Fibroblast of lung (primary cell): ENCODE results near the gene CACNB1. TPM values are rescaled to one million over a fixed set of nuclear protein-coding genes. Genes with fewer than 3 reads are reported as not detected.
"Not testable (repeated sequence)": the region's sequence is repeated elsewhere in the genome, so short reads cannot be mapped to it uniquely, and the experiment has no call there.

ENCODE experiments used
- DNase-seq, 2 donors: peaks; one replicate each; pipeline versions ENCODE4 v3.0.0 to v3.0.0-alpha.2; 2010; ENCODE audit warnings: low read depth in 2 of 2
- H2AFZ ChIP-seq: 2 replicates; pipeline ENCODE4 v1.5.1; 2012; ENCODE audit warnings: low read length, control low read depth, inconsistent platforms
- H3K27ac ChIP-seq: 2 replicates; pipeline ENCODE4 v1.5.1; 2011; ENCODE audit warnings: low read length, control low read depth; ENCODE audit not compliant: insufficient read depth
- H3K27me3 ChIP-seq: 2 replicates; pipeline ENCODE4 v1.5.1; 2011; ENCODE audit warnings: mild to moderate bottlenecking, low read length; ENCODE audit not compliant: control insufficient read depth, insufficient read depth
- H3K36me3 ChIP-seq: 2 replicates; pipeline ENCODE4 v1.5.1; 2011; ENCODE audit warnings: low read length; ENCODE audit not compliant: control insufficient read depth, insufficient read depth
- H3K4me1 ChIP-seq: 2 replicates; pipeline ENCODE4 v1.5.1; 2011; ENCODE audit warnings: low read length; ENCODE audit not compliant: control insufficient read depth, insufficient read depth; ENCODE audit errors: extremely low read depth
- H3K4me2 ChIP-seq: 2 replicates; pipeline ENCODE4 v1.5.1; 2011; ENCODE audit warnings: low read length, control low read depth; ENCODE audit not compliant: insufficient read depth; ENCODE audit errors: extremely low read depth
- H3K4me3 ChIP-seq, 4 experiments: fragments of 200-600 bp in 1 of 4; sonication (generic) in 1 of 4; replicated peaks in 1 of 4; 2 replicates each; pipeline ENCODE4 v1.5.1; 2011 to 2016; ENCODE audit warnings: low read length in 4 of 4, low read depth in 3 of 4, mild to moderate bottlenecking in 3 of 4, control low read depth in 2 of 4, inconsistent platforms in 1 of 4, mixed read lengths in 1 of 4; ENCODE audit not compliant: insufficient read depth in 1 of 4; ENCODE audit errors: control extremely low read depth in 1 of 4
- H3K79me2 ChIP-seq: 2 replicates; pipeline ENCODE4 v1.5.1; 2012; ENCODE audit warnings: mild to moderate bottlenecking, low read length, inconsistent platforms; ENCODE audit not compliant: control insufficient read depth, insufficient read depth
- H3K9ac ChIP-seq: 2 replicates; pipeline ENCODE4 v1.5.1; 2011; ENCODE audit warnings: mild to moderate bottlenecking, low read length, control low read depth; ENCODE audit not compliant: insufficient read depth
- H3K9me3 ChIP-seq: 2 replicates; pipeline ENCODE4 v1.5.1; 2012; ENCODE audit warnings: low read depth, low read length; ENCODE audit not compliant: control insufficient read depth, insufficient read depth
- H4K20me1 ChIP-seq: 2 replicates; pipeline ENCODE4 v1.5.1; 2011; ENCODE audit warnings: low read length; ENCODE audit not compliant: control insufficient read depth, insufficient read depth; ENCODE audit errors: extremely low read depth
- CTCF ChIP-seq, 2 donors: IDR thresholded peaks in 1 of 2; conservative IDR thresholded peaks in 1 of 2; 1 replicate in 1 of 2; 2 replicates in 1 of 2; pipeline ENCODE4 v1.5.1; 2011 to 2012; ENCODE audit warnings: low read length in 2 of 2, control low read depth in 1 of 2, inconsistent platforms in 1 of 2, low read depth in 1 of 2, mild to moderate bottlenecking in 1 of 2
- EZH2 ChIP-seq: IDR thresholded peaks from 2 replicates; pipeline ENCODE4 v1.5.1; 2012; ENCODE audit warnings: low read length, control low read depth, mild to moderate bottlenecking; ENCODE audit errors: missing control alignments
- polyA plus RNA-seq, 2 donors: library from polyadenylated mRNA; depleted of rRNA in 1 of 2; stranded (reverse) in 1 of 2; unstranded in 1 of 2; fragments of >200 nt; gene quantifications; 2 replicates each; pipeline ENCODE4 v1.2.1, GENCODE V29; 2011 to 2012; ENCODE audit warnings: missing spikeins in 1 of 2
- total RNA-seq: library from RNA; depleted of rRNA; stranded (reverse); fragments of >200 nt; gene quantifications from 2 replicates; pipeline ENCODE4 v1.2.1, GENCODE V29; 2014

The CACNB1 gene
- total and polyA plus RNA-seq, 2 donors (not counting 1 experiment from before 2014, with no cell fraction given): 5.7 to 5.9 TPM

DNA sequence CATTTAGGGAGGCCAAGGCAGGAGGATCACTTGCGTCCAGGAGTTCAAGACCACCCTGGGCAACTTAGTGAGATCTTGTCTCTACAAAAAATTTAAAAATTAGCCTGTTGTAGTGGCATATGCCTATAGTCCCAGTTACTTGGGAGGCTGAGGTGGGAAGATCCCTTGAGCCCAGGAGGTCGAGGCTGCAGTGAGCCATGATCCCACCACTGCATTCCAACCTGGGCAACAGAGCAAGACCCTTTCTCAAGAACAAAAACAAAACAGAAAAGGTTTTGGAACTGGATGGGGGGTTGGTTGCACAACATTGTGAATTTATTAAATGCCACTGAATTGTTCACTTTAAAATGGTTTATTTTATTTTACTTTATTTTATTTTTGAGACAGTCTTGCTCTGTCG is 67.3 kb downstream of the CACNB1 start:
- Histone ChIP-seq H2AFZ (no peak overlapping the region), H3K9me3 (no peaks in the 10 kb centered on the region), H3K79me2 (no peaks in the 10 kb centered on the region), H3K4me3 (no peak overlapping the region), H3K9ac (no peak overlapping the region), H3K4me1 (peaks cover 3% of the 10 kb centered on the region), H3K27ac (no peak overlapping the region), H3K36me3 (no peaks in the 10 kb centered on the region), H3K4me2 (no peak overlapping the region), H3K27me3 (no peaks in the 10 kb centered on the region), H4K20me1 (no peaks in the 10 kb centered on the region)
- TF ChIP-seq EZH2: no peak
- DNase-seq: no peak

- not testable (repeated sequence) for H3K4me3 ChIP-seq, H3K4me1 ChIP-seq, H3K79me2 ChIP-seq, H3K27me3 ChIP-seq, H2AFZ ChIP-seq, H3K9ac ChIP-seq, H3K4me2 ChIP-seq, H3K9me3 ChIP-seq, H3K27ac ChIP-seq, H4K20me1 ChIP-seq, H3K36me3 ChIP-seq, DNase-seq
These were observed 67.9 kb downstream of the CACNB1 start for GRCh38 chr17:39129544-39129943.

- peak in 1 of 2 donors; percentile 28 for DNase-seq
- Histone ChIP-seq H3K36me3 (no peaks in the 10 kb centered on the region), H3K27me3 (no peaks in the 10 kb centered on the region), H3K4me1 (no peaks in the 10 kb centered on the region), H3K4me2 (no peak overlapping the region), H3K4me3 (no peak overlapping the region), H2AFZ (no peak overlapping the region), H4K20me1 (no peaks in the 10 kb centered on the region), H3K27ac (no peak overlapping the region), H3K79me2 (no peaks in the 10 kb centered on the region), H3K9ac (no peak overlapping the region), H3K9me3 (no peaks in the 10 kb centered on the region)
- TF ChIP-seq EZH2 (no peak), CTCF (conservative IDR thresholded peaks at IDR 0.05 in 1 of 2, IDR thresholded peaks at IDR 0.05 in 1 of 2; ENCODE audit: low read depth in 1 of 2, low read length in 2 of 2) (no peak)
These were observed 71.0 kb downstream of the CACNB1 start for GRCh38 chr17:39126436-39126835.

DNA sequence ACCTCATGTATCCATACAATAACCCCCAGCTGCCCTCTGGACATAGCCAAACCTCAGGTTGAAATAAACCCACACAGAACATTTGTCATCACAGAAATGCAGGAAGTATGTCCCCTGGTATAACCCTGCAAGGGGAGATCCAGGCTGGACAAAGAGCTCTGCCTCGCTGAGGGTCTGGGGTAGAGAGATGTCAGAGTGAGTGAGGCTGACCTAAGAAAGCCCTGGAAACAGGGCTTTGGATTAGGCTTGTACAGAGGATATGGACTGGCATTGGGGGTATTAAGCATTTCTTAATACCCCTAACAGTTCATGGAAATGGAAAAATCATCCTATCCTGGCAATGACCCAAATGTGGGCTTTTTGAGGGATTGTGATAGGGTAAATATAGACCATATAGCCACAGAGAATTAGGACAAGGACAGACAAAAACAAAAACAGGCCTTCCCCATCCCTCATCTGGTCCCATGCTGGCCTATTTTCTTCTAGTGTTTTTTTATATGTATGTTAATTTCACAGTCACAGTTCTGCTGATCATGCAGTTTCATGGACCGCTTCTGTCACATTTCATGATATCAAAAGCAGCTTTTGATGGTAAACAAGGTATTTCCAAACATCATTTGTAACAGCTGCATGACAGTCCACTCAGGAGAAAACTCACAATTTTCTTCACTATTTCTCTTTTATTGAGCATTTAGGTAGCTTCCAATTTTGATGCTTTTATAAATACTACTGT is 72.2 kb downstream of the CACNB1 start:
- Histone ChIP-seq H2AFZ (no peak overlapping the region), H3K9ac (no peak overlapping the region), H3K27me3 (no peaks in the 10 kb centered on the region), H3K27ac (no peak overlapping the region), H3K4me1 (no peaks in the 10 kb centered on the region), H3K79me2 (no peaks in the 10 kb centered on the region), H3K36me3 (no peaks in the 10 kb centered on the region), H4K20me1 (no peaks in the 10 kb centered on the region), H3K9me3 (no peaks in the 10 kb centered on the region), H3K4me2 (no peak overlapping the region), H3K4me3 (no peak overlapping the region)
- TF ChIP-seq EZH2: no peak
- TF ChIP-seq CTCF (conservative IDR thresholded peaks at IDR 0.05 in 1 of 2, IDR thresholded peaks at IDR 0.05 in 1 of 2; ENCODE audit: low read depth in 1 of 2, low read length in 2 of 2): no peak
- DNase-seq: no peak
